ENCODE measurements around the gene NRG2. TPM values are rescaled to one million over a fixed set of nuclear protein-coding genes. Genes with fewer than 3 reads are reported as not detected.
A peak's percentile ranks its signal among the peaks of the same experiment; 100 is the strongest.

NRG2 gene
- total and polyA plus RNA-seq, 2 experiments from 2014 or later = 0.37 to 1.3 TPM

- TF ChIP-seq EZH2 (IDR thresholded peaks at IDR 0.05; ENCODE audit: low read depth, unreplicated experiment) (no peak), POLR2AphosphoS5 (IDR thresholded peaks at IDR 0.05; ENCODE audit: low read depth) (no peak), ZNF462 (CRISPR knock-in tag; IDR thresholded peaks at IDR 0.05) (no peak), STAT1 (IDR thresholded peaks at IDR 0.05; ENCODE audit: unreplicated experiment) (no peak), CTCF (conservative IDR thresholded peaks at IDR 0.05; ENCODE audit: low read depth in 2 of 2) (no peak)
Measured at GRCh38 chr5:139954462-139954861, 88.6 kb downstream of the NRG2 start (continued).

- Histone ChIP-seq H3K27ac (ENCODE audit: low read depth) (no peak overlapping the region), H3K4me1 (ENCODE audit: insufficient read depth) (peaks cover 7% of the 10 kb centered on the region), H3K79me2 (replicated peaks; ENCODE audit: insufficient read depth) (no peaks in the 10 kb centered on the region), H3F3A (replicated peaks; ENCODE audit: low read depth) (no peaks in the 10 kb centered on the region), H3K27me3 (ENCODE audit: insufficient read depth) (no peaks in the 10 kb centered on the region), H3K4me3 (no peak overlapping the region), H3K9me2 (ENCODE audit: insufficient read depth) (0 out of 2 replicates have a peak, but pooled peaks cover 13% of the 10 kb centered on the region), H2AFZ (0 out of 2 replicates have a peak overlapping the region, but pooled peaks have one; percentile 52), H3K36me3 (ENCODE audit: insufficient read depth) (no peaks in the 10 kb centered on the region), H4K20me1 (replicated peaks; ENCODE audit: insufficient read depth) (no peaks in the 10 kb centered on the region), H3K4me2 (no peak overlapping the region)
- ATAC-seq (no peak), DNase-seq (ENCODE audit: low spot score) (no peak)
- Mint-ChIP-seq H3K9me3 (no peaks in the 10 kb centered on the region), H3K27me3 (ENCODE audit: insufficient read depth, low read depth, poor library complexity) (peaks cover 10% of the 10 kb centered on the region), H3K4me3 (no peak overlapping the region), H3K36me3 (ENCODE audit: low read depth) (no peaks in the 10 kb centered on the region), H3K27ac (no peak overlapping the region), H3K4me1 (peaks cover 40% of the 10 kb centered on the region)
- TF ChIP-seq EZH2phosphoT487 (IDR thresholded peaks at IDR 0.05; ENCODE audit: unreplicated experiment) = no peak
- no peak for TF ChIP-seq CTCF (conservative IDR thresholded peaks at IDR 0.05; ENCODE audit: low read depth in 2 of 2)
Measured at GRCh38 chr5:139954022-139954421, 89.1 kb downstream of the NRG2 start.

Measured in GM23338 (cell line).